ENCODE measurements around the gene C14orf132. TPM values are rescaled to one million over a fixed set of nuclear protein-coding genes. Genes with fewer than 3 reads are reported as not detected.

C14orf132 gene
- total RNA-seq, 1 donor from 2014 or later = 9.5 TPM

DNA sequence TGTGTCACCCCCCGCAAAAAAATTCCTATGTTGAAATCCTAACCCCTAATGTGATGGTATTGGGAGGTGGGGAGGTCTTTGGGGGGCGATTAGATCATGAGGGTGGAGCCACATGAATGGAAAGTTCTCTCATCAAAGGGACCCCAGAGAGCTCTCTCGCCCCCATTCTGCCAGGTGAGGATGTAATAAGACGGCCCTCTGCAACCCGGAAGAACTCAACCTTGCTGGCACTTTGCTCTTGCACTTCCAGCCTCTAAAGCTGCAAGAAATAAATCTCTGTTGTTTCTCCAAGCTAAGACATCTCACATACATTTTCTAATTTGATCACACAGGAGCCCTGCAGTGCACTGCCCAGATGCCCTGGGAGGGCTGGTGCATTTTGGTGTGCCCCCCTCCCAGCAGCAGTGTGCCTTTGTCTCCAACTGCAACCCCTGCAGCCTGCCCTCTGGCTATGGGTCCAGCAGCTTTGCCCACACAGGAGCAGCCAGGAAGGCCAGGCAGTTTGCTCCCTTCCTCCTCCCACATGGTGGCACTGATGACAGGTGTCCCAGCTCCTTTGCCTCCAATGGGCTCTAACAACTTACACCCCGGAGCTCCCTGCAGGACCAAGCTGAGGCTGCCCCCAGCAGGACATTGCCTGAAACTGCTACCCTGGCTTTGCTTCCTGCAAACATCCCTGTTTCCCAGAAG lies 59.3 kb downstream of the C14orf132 start:
- peak; percentile 47 for DNase-seq (ENCODE audit: low spot score)

- no peak for DNase-seq (ENCODE audit: low spot score)
Measured at GRCh38 chr14:96098999-96099335, 59.8 kb downstream of the C14orf132 start.

GRCh38 chr14:96100161-96101064 lies 61.3 kb downstream of the C14orf132 start:
- DNase-seq (ENCODE audit: low spot score) = peak; percentile 80

GRCh38 chr14:96102081-96102856 lies 63.1 kb downstream of the C14orf132 start:
- no peak for DNase-seq (ENCODE audit: low spot score)

- DNase-seq (ENCODE audit: low spot score) = no peak
Measured at GRCh38 chr14:96103075-96103474, 63.9 kb downstream of the C14orf132 start.

DNA sequence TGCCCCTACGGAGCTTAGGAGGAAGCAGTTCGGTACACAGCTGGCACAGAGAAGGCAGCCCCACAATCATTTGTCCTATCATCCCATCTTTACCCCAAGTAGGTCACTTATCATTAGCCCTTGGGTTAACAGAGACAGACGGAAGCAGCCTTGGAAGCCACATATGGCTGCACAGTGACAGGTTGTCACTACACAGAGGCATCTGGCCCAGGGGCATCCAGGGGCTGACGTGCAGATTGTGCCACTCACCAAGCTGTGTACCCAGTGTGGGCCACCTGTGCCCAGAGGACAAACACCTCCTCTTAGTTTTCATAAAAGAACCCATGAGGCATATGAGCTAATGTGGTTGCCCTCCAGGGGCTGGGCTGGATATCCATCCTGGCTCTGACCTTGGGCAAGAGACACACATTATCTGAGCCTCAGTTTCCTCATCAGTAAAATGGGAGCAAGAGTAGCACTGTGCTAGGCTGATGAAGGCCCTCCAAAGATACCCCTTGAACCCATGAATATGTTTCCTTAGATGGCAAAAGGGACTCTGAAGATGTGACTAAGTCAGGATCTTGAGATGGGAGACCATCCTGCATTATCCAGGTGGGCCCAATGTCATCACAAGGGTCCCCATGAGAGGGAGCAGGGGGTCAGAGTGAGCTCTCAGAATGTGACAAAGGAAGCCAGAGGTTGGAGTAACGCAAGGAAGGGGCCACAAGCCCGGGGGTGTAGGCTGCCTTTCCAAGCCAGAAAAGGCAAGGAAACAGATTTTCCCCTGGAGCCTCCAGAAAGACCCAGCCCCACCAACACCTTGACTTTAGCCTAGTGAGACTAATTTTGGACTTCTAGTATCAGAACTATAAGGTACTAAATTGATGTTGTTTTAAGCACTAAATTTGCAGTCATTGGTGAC lies 64.6 kb downstream of the C14orf132 start:
- DNase-seq (ENCODE audit: low spot score) = no peak

DNA sequence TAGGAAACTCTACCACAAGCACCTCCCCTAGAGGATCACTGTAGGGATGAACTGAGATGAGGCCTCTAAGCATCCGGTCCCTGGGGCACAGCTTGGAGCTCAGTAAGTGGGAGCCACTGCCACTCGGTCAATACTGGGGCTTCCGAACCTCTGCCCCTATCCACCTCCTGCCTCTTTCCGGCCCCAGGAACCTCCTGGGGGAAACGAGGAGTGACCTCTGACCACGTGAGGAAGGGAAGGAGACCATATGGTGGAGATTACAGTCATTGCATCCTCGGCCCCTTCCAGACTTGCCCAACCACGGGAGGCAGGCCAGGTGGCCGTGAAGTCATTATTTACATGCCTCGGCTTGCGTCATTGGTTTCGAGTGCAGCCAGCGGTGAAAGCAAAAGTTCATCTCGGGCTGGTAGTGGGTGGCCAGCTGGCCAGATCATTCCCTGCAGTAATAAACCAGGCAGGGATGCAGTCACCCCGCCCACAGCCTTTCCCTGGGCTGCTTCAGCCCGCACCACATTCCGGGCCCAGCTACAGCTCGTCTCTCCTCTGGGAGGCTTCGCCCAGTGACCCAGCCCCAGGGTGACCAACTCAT lies 65.4 kb downstream of the C14orf132 start:
- DNase-seq (ENCODE audit: low spot score) = peak; percentile 86

- DNase-seq (ENCODE audit: low spot score) = peak; percentile 60
Measured at GRCh38 chr14:96105089-96105925, 66.1 kb downstream of the C14orf132 start.

GRCh38 chr14:96105926-96106441 lies 66.8 kb downstream of the C14orf132 start:
- peak; percentile 78 for DNase-seq (ENCODE audit: low spot score)

DNA sequence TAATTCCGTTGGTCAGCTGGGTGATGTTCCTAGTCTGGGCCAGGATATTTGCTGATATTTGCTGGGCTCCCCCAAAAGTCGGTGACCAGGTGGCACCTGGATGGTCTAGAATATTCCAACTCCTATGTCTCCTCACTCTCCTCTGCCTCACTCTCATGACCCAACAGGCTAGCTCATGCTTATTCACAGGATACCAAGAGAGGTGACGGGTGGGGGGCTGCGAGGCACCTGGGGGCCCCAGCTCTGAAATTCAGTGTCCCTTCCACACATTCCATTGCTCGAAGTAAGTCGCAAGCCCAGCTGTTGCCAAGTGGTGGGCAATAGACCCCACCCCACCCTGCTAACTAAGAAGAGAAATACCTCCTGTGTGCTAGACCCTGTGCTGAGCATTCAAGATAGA lies 67.7 kb downstream of the C14orf132 start:
- no peak for DNase-seq (ENCODE audit: low spot score)

DNA sequence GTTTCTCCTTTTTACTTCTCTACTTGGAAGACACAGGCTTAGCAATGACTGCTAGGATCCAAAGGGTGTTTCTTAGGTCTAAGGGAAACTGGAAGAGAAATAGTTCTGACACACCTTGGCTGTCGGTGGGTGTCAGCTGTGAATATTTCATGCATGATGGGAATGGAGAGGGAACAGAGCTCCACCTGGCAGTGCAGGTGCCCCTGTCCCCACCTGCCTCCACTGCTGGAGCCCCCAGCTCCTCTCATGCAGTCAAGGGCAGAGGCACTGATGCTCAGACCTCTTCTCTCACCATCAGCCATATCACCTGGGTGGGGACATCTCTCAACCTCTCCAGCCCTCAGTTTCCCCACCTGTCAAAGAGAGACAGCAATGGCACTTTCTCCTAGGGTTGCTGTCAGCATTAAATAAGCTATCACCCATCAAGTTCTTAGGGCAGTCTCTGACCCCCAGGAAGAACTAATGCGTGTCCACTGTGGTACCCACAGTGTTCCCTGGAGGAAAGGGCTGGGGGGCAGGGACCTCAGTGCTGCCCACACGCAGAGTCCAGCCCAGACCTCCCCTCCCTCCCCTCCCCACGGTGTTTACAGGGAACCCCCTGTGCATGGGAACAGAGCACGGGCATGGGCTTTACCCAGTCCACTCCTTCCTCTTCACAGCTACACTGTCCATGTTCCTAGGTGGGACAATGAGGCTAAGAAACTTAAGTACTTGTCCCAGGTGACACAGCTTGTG lies 69.1 kb downstream of the C14orf132 start:
- DNase-seq (ENCODE audit: low spot score) = no peak

GRCh38 chr14:96108911-96109310 lies 69.7 kb downstream of the C14orf132 start:
- no peak for DNase-seq (ENCODE audit: low spot score)

DNA sequence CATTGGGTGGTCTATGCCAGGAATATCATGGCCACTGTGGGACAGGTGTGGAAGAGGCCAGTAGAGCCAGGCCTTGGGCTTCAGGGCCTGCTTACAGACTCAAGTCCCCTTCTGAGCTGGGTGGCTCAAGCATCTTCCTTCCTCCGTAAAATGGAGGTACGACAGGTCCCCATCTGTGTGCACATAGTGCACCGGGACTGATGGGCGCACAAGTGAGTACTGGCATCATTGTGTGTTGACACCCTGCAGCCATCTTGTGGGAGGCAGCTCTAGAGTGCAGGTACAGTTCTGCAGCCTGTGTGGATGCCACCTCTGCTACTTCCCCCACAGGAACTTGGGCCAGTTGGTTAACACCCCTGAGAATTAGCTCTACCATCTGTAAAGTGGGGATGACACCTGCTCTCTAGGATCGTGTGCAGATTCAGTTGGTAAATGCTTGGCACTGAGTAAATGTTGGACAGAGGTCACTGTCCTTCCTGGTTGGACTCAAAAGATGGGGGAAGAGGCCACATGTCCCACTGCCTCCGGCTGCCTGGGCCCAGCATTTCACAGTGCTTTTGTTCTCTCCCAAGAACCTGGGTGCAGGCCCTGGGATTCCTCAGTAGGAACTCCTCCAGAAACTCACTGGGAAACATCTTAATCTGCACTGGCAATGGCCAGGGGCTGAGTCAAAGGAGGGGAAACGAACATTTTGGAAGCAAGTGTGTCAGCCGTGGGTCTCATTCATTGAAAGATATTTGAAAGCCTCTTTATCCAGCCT lies 70.6 kb downstream of the C14orf132 start:
- no peak for DNase-seq (ENCODE audit: low spot score)

DNA sequence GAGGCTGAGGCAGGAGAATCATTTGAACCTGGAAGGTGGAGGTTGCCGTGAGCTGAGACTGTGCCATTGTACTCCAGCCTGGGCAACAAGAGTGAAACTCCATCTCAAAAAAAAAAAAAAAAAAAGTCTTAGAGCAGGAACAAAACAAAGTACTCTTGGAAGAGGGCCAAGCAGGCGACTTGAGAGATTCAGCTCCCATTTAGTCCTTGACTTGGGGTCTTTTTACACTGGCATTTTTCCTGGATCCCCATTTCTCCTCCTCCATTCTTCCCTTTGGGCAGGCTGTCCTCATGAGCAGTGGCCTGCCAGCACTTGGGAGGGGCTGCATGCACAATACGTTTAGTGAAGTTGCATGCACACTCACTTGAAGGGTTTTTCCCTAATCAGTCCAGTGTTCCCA lies 72.9 kb downstream of the C14orf132 start:
- peak; percentile 34 for DNase-seq (ENCODE audit: low spot score)

- no peak for DNase-seq (ENCODE audit: low spot score)
Measured at GRCh38 chr14:96114002-96114401, 74.8 kb downstream of the C14orf132 start.

- no peak for DNase-seq (ENCODE audit: low spot score)
Measured at GRCh38 chr14:96117101-96117897, 78.1 kb downstream of the C14orf132 start.

- DNase-seq (ENCODE audit: low spot score) = no peak
Measured at GRCh38 chr14:96117960-96118359, 78.8 kb downstream of the C14orf132 start.
